D721Med (cell line): ENCODE results near the gene KCTD1.
A peak's percentile ranks its signal among the peaks of the same experiment; 100 is the strongest.

Experiments used
- DNase-seq: peaks from one replicate; pipeline ENCODE4 v3.0.0; 2011; ENCODE audit warnings: low spot score; ENCODE audit not compliant: insufficient read length
- FAIRE-seq: peaks from 2 replicates; lab custom pipeline; 2011; peaks lifted over from hg19 to GRCh38; lab: Jason Lieb, UNC
- TF ChIP-seq, protein P1 (sequence below): IDR thresholded peaks from 2 replicates; pipeline ENCODE4 v1.5.1; 2012; ENCODE audit warnings: mild to moderate bottlenecking, control low read depth; ENCODE audit not compliant: insufficient read depth; ENCODE audit errors: missing control alignments

Gene KCTD1

DNA sequence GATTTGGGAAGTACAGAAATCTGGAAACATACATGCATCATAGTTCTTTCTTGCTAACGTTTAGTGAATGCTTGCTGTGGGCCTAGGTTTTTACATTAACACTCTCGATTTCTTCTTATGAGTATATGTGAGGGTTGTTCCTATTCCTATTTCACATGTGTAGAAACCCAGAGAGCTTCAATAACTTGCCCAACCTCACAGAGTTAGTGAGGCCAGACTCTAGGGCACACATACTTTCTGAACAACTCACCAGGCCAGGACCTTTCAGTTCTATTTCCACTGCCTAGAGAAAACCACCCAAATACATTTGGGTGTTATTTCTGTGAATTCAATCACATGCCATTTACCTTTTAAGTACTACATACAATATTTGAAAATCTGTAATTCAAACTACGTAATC is 8.2 kb upstream of the KCTD1 start:
- DNase-seq (no peak), FAIRE-seq (no peak)
- TF ChIP-seq, protein P1, sequence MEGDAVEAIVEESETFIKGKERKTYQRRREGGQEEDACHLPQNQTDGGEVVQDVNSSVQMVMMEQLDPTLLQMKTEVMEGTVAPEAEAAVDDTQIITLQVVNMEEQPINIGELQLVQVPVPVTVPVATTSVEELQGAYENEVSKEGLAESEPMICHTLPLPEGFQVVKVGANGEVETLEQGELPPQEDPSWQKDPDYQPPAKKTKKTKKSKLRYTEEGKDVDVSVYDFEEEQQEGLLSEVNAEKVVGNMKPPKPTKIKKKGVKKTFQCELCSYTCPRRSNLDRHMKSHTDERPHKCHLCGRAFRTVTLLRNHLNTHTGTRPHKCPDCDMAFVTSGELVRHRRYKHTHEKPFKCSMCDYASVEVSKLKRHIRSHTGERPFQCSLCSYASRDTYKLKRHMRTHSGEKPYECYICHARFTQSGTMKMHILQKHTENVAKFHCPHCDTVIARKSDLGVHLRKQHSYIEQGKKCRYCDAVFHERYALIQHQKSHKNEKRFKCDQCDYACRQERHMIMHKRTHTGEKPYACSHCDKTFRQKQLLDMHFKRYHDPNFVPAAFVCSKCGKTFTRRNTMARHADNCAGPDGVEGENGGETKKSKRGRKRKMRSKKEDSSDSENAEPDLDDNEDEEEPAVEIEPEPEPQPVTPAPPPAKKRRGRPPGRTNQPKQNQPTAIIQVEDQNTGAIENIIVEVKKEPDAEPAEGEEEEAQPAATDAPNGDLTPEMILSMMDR = no peak

DNA sequence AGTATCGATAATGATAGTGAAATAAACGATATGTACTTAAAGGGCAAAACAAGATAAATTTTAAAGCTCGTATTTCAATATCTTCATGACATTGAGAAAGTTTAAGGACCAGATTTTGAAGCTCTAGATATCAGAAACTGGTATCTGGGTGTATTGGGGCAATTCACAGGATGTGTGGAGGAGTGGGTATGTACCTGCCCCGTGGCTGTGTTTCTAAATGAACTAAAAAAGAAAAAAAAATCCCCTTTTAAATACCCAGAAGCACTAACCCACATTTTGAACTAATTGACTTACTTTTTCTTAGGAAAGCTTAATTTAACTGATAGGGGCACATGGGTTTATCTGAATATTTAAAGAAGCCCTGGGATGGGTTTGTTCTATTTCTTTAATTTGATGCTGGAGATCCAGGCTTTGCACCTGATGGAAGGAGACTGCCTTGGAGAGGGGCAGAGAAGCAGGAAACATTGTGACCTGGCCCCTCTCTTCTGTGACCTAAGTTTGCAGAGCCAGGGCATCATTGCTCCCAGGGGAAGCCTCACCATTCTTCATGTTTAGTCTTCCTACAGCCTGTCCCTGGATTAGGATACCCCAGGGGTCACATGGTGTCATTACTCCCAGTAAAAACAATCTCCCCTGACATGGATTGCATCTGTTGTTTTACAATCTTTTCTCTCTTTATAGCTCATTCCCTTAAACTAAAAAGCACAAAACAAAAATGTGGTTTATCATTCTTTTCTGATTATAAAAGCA is 7.6 kb upstream of the KCTD1 start:
- TF ChIP-seq, protein P1 = no peak
- no peak for FAIRE-seq
- no peak for DNase-seq

DNA sequence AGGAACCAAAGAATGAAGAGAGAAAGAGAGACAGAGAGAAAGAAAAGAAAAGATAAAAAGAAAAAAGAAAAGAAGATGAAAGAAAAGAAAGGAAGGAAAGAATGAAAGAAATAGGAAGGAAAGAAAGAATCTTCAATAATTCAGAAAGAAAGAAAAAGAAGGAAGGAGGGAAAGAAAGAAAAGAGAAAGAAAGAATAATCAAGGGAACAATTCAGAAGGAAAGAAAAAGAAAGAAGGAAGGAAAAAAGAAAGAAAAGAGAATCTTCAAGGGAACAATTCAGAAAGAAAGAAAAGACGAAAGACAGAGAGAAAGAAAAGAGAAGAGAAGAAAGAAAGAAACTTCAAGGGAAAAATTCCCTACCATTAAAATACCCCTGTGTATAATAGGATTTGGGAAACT is 5.6 kb upstream of the KCTD1 start:
- TF ChIP-seq, protein P1 = no peak

DNA sequence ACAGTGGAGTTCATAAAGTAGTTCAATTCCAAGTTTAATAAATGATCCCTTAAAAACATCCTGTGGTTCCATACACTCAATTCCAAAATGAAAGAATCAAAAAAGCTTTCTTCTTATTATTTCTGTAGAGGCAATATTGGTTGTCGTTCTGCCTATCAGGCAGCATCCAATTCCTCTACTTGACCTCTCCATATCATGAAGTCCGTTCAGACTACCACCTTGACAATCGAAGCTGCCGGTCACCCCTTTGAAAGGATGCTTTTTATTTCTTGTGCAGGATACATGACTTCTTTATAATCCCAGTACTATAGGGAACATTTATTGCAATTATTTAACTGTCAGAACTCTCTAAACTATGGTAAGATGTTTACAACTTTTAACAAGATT is 3.3 kb upstream of the KCTD1 start:
- TF ChIP-seq, protein P1 = no peak
- FAIRE-seq (peak; percentile 35), DNase-seq (no peak)

More for the DNA sequence above, 5.6 kb upstream of the KCTD1 start:
- no peak for FAIRE-seq
- no peak for DNase-seq

DNA sequence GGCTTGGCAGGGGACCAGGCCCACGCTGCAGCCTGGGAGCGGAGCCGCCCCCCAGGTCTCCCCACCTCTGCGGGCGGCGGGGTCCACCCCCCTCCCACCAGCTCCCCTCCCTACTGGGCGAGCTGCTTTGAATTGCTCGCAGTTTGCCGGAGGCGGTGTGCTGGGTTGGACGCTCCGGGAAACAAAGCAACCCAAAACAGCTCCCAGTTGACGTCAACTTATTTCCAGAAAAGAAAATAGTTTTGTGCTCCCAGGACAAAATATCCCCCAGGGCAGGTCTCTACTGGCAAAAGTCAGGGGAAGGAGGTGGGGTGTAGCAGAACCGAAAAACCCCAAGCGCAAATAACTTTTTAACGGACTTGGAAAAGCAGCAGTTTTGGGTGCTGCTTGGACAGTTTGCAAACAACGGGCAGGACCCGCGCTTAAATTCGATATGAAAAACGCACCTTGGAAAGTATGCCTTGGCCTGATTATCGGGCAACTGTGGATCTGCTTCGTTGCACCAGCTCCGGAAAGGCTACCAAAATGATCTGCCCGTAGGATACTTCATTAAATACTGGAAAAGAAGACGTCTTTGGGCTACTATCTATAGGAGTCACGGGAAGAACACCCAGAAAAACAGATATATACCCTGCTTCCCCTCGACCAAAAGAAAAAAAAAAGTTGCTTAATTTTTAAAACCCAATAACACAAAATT is 2.8 kb upstream of the KCTD1 start:
- TF ChIP-seq, protein P1 = no peak
- no peak for DNase-seq
- FAIRE-seq = no peak

GRCh38 chr18:26549263-26550094 is 1.1 kb upstream of the KCTD1 start:
- DNase-seq (no peak), FAIRE-seq (no peak)
- TF ChIP-seq, protein P1 = no peak
